HG02943 (cell line): ENCODE data around the gene PIH1D1.

Source experiments
- ATAC-seq: cut with Tn5 transposase; IDR thresholded peaks from one replicate; pipeline ENCODE4 v1.9.1; 2021; ENCODE audit warnings: mild to moderate bottlenecking, low read depth, moderate library complexity; ENCODE audit not compliant: unreplicated experiment

PIH1D1 gene

DNA sequence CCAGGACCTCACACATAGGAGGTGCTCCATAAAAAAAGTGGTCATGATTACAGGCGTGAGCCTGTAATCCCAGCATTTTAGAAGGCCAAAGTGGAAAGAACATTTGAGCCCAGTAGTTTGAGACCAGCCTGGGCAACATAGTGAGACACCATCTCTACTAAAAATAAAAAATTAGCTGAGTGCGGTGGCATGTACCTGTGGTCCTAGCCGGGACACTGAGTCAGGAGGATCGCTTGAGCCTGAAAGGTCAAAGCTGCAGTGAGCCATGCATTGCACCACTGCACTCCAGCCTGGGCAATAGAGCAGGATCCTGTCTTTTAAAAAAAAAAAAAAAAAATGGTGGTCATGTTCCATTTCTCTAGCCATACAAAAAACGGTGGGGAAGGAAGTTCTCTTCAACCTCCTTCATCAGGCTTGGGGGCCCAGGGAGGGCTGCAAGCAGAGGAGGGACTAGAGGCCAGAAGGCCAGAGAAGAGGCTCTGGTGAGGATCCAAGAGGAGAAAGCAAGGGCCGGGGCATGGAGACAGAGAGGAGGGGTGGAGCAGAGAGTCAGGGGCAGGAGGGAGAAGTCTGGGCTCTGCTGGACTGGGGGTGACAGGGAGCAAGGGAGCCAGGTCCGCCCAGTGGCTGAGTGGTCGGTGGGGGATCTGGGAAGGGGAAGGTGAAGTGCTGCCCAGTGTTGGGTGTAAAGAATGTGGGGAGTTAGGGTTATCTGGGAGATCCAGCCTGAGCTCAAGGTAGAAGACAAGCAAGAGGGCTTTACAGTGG lies 54.7 kb downstream of the PIH1D1 start:
- ATAC-seq = no peak
